ENCODE results near the gene ALKBH3. TPM values are rescaled to one million over a fixed set of nuclear protein-coding genes. Genes with fewer than 3 reads are reported as not detected.

Gene ALKBH3
- total and polyA plus RNA-seq, 11 donors = 13.1 to 24.7 (median 20.5) TPM

- TF ChIP-seq, protein P1, sequence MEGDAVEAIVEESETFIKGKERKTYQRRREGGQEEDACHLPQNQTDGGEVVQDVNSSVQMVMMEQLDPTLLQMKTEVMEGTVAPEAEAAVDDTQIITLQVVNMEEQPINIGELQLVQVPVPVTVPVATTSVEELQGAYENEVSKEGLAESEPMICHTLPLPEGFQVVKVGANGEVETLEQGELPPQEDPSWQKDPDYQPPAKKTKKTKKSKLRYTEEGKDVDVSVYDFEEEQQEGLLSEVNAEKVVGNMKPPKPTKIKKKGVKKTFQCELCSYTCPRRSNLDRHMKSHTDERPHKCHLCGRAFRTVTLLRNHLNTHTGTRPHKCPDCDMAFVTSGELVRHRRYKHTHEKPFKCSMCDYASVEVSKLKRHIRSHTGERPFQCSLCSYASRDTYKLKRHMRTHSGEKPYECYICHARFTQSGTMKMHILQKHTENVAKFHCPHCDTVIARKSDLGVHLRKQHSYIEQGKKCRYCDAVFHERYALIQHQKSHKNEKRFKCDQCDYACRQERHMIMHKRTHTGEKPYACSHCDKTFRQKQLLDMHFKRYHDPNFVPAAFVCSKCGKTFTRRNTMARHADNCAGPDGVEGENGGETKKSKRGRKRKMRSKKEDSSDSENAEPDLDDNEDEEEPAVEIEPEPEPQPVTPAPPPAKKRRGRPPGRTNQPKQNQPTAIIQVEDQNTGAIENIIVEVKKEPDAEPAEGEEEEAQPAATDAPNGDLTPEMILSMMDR (IDR thresholded peaks at IDR 0.05) = no peak
- TF ChIP-seq POLR2A (IDR thresholded peaks at IDR 0.05) = no peak
- Histone ChIP-seq H3K27me3 (no peaks in the 10 kb centered on the region), H3K4me3 (no peak overlapping the region), H3K36me3 (no peaks in the 10 kb centered on the region), H3K27ac (no peak overlapping the region), H3K4me1 (peaks cover 0 to 20% (median 3%) of the 10 kb centered on the region in 12 donors), H3K9me3 (no peaks in the 10 kb centered on the region)
- ATAC-seq = no peak
- no peak for DNase-seq
- intact Hi-C loops (cut with DNase I) = no loop called here
- WGBS, 4 donors = 92 to 94% (median 92%) methylated on average over 6 of the region's 6 CpGs
Observed at GRCh38 chr11:43952020-43952400, 71.4 kb downstream of the ALKBH3 start.

DNA sequence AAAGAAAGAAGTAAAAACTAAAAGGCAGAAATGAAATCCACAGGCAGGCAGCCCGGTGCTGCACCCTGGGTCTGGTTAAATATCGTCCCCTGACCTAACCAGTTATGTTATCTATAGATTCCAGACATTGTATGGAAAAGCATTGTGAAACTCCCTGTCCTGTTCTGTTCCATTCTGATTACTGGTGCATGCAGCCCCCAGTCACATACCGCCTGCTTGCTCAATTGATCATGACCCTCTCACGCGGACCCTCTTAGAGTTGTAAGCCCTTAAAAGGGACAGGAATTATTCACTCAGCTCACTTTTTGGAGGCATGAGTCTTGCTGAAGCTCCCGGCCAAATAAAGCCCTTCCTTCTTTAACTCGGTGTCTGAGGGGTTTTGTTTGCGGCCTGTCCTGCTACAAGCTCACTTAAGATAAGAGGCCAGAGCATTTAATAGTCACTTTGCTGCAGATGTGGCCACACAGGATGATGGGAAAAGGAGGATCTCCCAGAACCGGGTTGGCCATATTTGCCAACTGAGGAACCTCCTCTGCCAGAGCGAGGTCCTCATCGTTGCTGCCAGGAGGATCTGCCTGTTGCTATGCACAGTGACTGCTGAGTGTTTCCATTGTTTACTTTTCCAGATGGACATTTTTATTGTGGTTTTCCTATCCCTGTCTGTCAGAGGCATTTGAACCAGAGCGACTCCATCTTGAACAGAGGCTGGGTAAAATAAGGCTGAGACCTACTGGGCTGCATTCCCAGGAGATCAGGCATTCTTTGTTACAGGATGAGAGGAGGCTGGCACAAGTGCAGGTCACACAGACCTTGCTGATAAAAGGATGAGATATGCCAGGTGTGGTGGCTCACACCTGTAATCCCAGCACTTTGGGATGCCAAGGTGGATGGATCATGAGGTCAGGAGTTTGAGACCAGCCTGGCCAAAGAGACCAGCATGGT is 72.0 kb downstream of the ALKBH3 start:
- Histone ChIP-seq H3K4me1 (peaks cover 0 to 13% (median 3%) of the 10 kb centered on the region in 12 donors), H3K27me3 (no peaks in the 10 kb centered on the region), H3K27ac (no peak overlapping the region), H3K4me3 (no peak overlapping the region), H3K9me3 (no peaks in the 10 kb centered on the region), H3K36me3 (no peaks in the 10 kb centered on the region)
- ATAC-seq = no peak
- intact Hi-C loops (cut with DNase I) = no loop called here
- TF ChIP-seq, protein P1 (IDR thresholded peaks at IDR 0.05) = no peak
- no peak for TF ChIP-seq POLR2A (IDR thresholded peaks at IDR 0.05)
- no peak for DNase-seq
- WGBS, 4 donors = 86 to 92% (median 89%) methylated on average over 12 of the region's 12 CpGs

DNA sequence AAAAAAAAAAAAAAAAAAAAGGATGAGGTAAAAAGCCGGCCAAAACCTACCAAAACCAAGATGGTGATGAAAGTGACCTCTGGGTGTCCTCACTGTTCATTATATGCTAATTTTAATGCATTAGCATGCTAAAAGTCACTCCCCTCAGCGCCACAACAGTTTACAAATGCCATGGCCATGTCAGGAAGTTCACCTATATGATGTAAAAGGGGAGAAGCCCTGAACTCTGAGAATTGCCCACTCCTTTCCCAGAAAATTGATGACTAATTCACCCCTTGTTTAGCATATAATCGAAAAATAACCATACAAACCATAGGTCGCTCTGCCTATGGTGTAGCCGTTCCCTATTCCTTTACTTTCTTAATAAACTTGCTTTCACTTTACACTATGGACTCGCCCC is 72.9 kb downstream of the ALKBH3 start:
- no peak overlapping the region for H3K27ac ChIP-seq
- no peak for TF ChIP-seq POLR2A (IDR thresholded peaks at IDR 0.05)
- TF ChIP-seq, protein P1 (IDR thresholded peaks at IDR 0.05) = no peak
- WGBS, 4 donors = 93 to 96% (median 95%) methylated on average over 6 of the region's 6 CpGs
- H3K4me1 ChIP-seq = peaks cover 0 to 5% (median 0%) of the 10 kb centered on the region in 12 donors
- H3K4me3 ChIP-seq = no peak overlapping the region
- no peaks in the 10 kb centered on the region for H3K27me3 ChIP-seq
- no peaks in the 10 kb centered on the region for H3K36me3 ChIP-seq
- intact Hi-C loops (cut with DNase I) = no loop called here
- H3K9me3 ChIP-seq = peaks cover 0 to 2% (median 0%) of the 10 kb centered on the region in 12 donors
- ATAC-seq = no peak
- DNase-seq = no peak

DNA sequence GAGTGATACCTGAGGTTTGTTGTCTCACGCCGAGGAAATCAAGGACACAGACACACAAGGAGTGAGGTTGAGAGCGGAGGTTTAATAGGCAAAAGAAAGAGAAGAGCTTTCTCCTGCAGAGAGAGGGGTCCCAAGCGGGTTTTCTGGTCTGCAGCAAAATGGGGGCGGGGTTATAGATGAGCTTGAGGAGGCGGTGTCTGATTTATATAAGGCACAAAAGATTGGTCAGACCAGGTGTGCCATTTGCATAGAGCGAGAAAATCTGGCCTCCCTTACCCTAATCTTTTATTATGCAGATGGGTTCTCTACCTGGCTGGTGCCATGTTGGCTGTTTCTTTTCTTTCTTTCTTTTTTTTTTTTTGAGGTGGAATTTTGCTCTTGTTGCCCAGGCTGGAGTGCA is 73.6 kb downstream of the ALKBH3 start:
- no peak overlapping the region for H3K4me3 ChIP-seq
- no peaks in the 10 kb centered on the region for H3K27me3 ChIP-seq
- ATAC-seq = no peak
- H3K9me3 ChIP-seq = peaks cover 0 to 3% (median 0%) of the 10 kb centered on the region in 12 donors
- TF ChIP-seq POLR2A (IDR thresholded peaks at IDR 0.05) = no peak
- TF ChIP-seq, protein P1 (IDR thresholded peaks at IDR 0.05) = no peak
- H3K36me3 ChIP-seq = no peaks in the 10 kb centered on the region
- intact Hi-C loops (cut with DNase I) = no loop called here
- no peak overlapping the region for H3K27ac ChIP-seq
- WGBS, 4 donors = 89 to 97% (median 94%) methylated on average over 7 of the region's 7 CpGs
- H3K4me1 ChIP-seq = peaks cover 0 to 5% (median 0%) of the 10 kb centered on the region in 12 donors
- DNase-seq = no peak

Measured in heart left ventricle (tissue), 16 donors.